H1 (cell line): Measurements from ENCODE around the gene GRIK2. TPM values are rescaled to one million over a fixed set of nuclear protein-coding genes. Genes with fewer than 3 reads are reported as not detected.

Experiments
- ATF3 ChIP-seq: IDR thresholded peaks from 2 replicates; pipeline ENCODE4 v1.6.1; 2011; ENCODE audit warnings: low read depth, mild to moderate bottlenecking, low read length; ENCODE audit not compliant: insufficient read depth
- CBX8 ChIP-seq: fragments of 300-800, 300-1000 bp; sonication (generic); IDR thresholded peaks from 2 replicates; pipeline ENCODE4 v1.7.1; 2016; ENCODE audit warnings: low read depth, low read length, borderline replicate concordance
- EP300 ChIP-seq, 2 experiments: IDR thresholded peaks; 1 replicate in 1 of 2; 2 replicates in 1 of 2; pipeline ENCODE4 v1.6.1; 2011 to 2012; ENCODE audit warnings: low read depth in 2 of 2, low read length in 2 of 2, mild to moderate bottlenecking in 2 of 2, borderline replicate concordance in 1 of 2, inconsistent platforms in 1 of 2, moderate library complexity in 1 of 2
- EZH2 ChIP-seq: fragments of 200-600 bp; sonication (generic); IDR thresholded peaks from 2 replicates; pipeline ENCODE4 v1.7.1; 2012; ENCODE audit warnings: low read depth, mild to moderate bottlenecking, moderate library complexity, low read length, inconsistent platforms; ENCODE audit not compliant: severe bottlenecking
- SIRT6 ChIP-seq: IDR thresholded peaks from one replicate; pipeline ENCODE4 v1.7.1; 2012; ENCODE audit warnings: low read length, inconsistent platforms
- SP1 ChIP-seq: IDR thresholded peaks from 2 replicates; pipeline ENCODE4 v1.6.1; 2011; ENCODE audit warnings: low read depth, low read length
- USF2 ChIP-seq: IDR thresholded peaks from 2 replicates; pipeline ENCODE4 v1.6.1; 2011; ENCODE audit warnings: low read length, improper control_type of control experiment
- ZNF274 ChIP-seq: IDR thresholded peaks from 2 replicates; pipeline ENCODE4 v1.7.0; 2012; ENCODE audit warnings: low read length, borderline replicate concordance; ENCODE audit errors: extremely low read depth
- polyA plus RNA-seq, 7 experiments: library from polyadenylated mRNA; depleted of rRNA in 3 of 7; stranded (reverse) in 5 of 7; unstranded in 2 of 7; fragments of >200 nt in 5 of 7; fragments of 200-250 nt in 2 of 7; gene quantifications; 1 replicate in 5 of 7; 2 replicates in 1 of 7; 4 replicates in 1 of 7; pipeline versions ENCODE4 v1.2.1 to v1.2.3, GENCODE V29; 2011 to 2013; ENCODE audit warnings: missing spikeins in 2 of 7, mixed read lengths in 2 of 7
- total RNA-seq: library from RNA; stranded (reverse); fragmentation: NEBNext Ultra II Directional; extraction: Animal tissue kit (Norgen Biotek cat#: 25700); gene quantifications from 2 replicates; pipeline ENCODE4 v1.2.1, GENCODE V29; 2021

Gene GRIK2
- total and polyA plus RNA-seq, 2 of the 8 experiments (the other 6 are each of a cell fraction or from before 2014, with no cell fraction given) = 1.8 to 2.2 TPM

- no peak for TF ChIP-seq EZH2
- TF ChIP-seq SIRT6 = no peak
- TF ChIP-seq SP1 = no peak
- no peak for TF ChIP-seq CBX8
- TF ChIP-seq ZNF274 = no peak
- TF ChIP-seq EP300 (IDR thresholded peaks at IDR 0.05; ENCODE audit: borderline replicate concordance in 1 of 2, low read depth in 2 of 2, low read length in 2 of 2) = no peak
- no peak for TF ChIP-seq ATF3
- no peak for TF ChIP-seq USF2
- TF ChIP-seq, all 59 proteins: peak for 0
Observed at GRCh38 chr6:101400326-101401135, 7.0 kb downstream of the GRIK2 start (continued).
